Measurements from ENCODE around the gene ABCC3. TPM values are rescaled to one million over a fixed set of nuclear protein-coding genes. Genes with fewer than 3 reads are reported as not detected.

Gene ABCC3
- total RNA-seq, 1 donor from 2014 or later = 0.67 TPM

- no peak overlapping the region for H3K27ac Mint-ChIP-seq (ENCODE audit: unreplicated experiment)
- H3K9me3 Mint-ChIP-seq (ENCODE audit: unreplicated experiment) = no peaks in the 10 kb centered on the region
- no peak overlapping the region for H3K4me3 Mint-ChIP-seq (ENCODE audit: unreplicated experiment)
- H3K27me3 Mint-ChIP-seq (ENCODE audit: unreplicated experiment) = no peaks in the 10 kb centered on the region
- H3K4me1 Mint-ChIP-seq (ENCODE audit: unreplicated experiment) = peaks cover 2% of the 10 kb centered on the region
- H3K36me3 Mint-ChIP-seq (ENCODE audit: low read depth, unreplicated experiment) = peaks cover 24% of the 10 kb centered on the region
- no peak for TF ChIP-seq CTCF (IDR thresholded peaks at IDR 0.05; ENCODE audit: unreplicated experiment)
- DNase-seq (ENCODE audit: low spot score) = no peak
These were observed 102.5 kb downstream of the ABCC3 start for GRCh38 chr17:50737118-50737698.

- Mint-ChIP-seq H3K36me3 (ENCODE audit: low read depth, unreplicated experiment) (peaks cover 31% of the 10 kb centered on the region), H3K9me3 (ENCODE audit: unreplicated experiment) (no peaks in the 10 kb centered on the region), H3K4me3 (ENCODE audit: unreplicated experiment) (no peak overlapping the region), H3K27me3 (ENCODE audit: unreplicated experiment) (no peaks in the 10 kb centered on the region), H3K4me1 (ENCODE audit: unreplicated experiment) (peaks cover 2% of the 10 kb centered on the region), H3K27ac (ENCODE audit: unreplicated experiment) (no peak overlapping the region)
- no peak for DNase-seq (ENCODE audit: low spot score)
- no peak for TF ChIP-seq CTCF (IDR thresholded peaks at IDR 0.05; ENCODE audit: unreplicated experiment)
These were observed 104.4 kb downstream of the ABCC3 start for GRCh38 chr17:50739098-50739497.

Other genes with a start within 250 kb of the ABCC3 start
- 64.2 TPM for gene LRRC59, start 237.4 kb upstream of the ABCC3 start, total RNA-seq (ENCODE audit: unreplicated experiment)
- gene ACSF2, start 208.7 kb upstream of the ABCC3 start, total RNA-seq (ENCODE audit: unreplicated experiment) = 51.0 TPM
- not detected for gene CHAD, start 166.0 kb upstream of the ABCC3 start, total RNA-seq (ENCODE audit: unreplicated experiment)
- 25.9 TPM for gene RSAD1, start 156.0 kb upstream of the ABCC3 start, total RNA-seq (ENCODE audit: unreplicated experiment)
- gene MYCBPAP, start 126.4 kb upstream of the ABCC3 start, total RNA-seq (ENCODE audit: unreplicated experiment) = 0.72 TPM
- 0.49 TPM for gene EPN3, start 102.1 kb upstream of the ABCC3 start, total RNA-seq (ENCODE audit: unreplicated experiment)
- 72.5 TPM for gene SPATA20, start 87.7 kb upstream of the ABCC3 start, total RNA-seq (ENCODE audit: unreplicated experiment)
- gene CACNA1G, start 74.2 kb upstream of the ABCC3 start, total RNA-seq (ENCODE audit: unreplicated experiment) = not detected
- 37.3 TPM for gene ANKRD40, start 73.0 kb downstream of the ABCC3 start, total RNA-seq (ENCODE audit: unreplicated experiment)
- gene LUC7L3, start 84.7 kb downstream of the ABCC3 start, total RNA-seq (ENCODE audit: unreplicated experiment) = 94.1 TPM
- not detected for gene ANKRD40CL, start 132.6 kb downstream of the ABCC3 start, total RNA-seq (ENCODE audit: unreplicated experiment)
- gene WFIKKN2, start 200.7 kb downstream of the ABCC3 start, total RNA-seq (ENCODE audit: unreplicated experiment) = not detected
- gene TOB1, start 231.5 kb downstream of the ABCC3 start, total RNA-seq (ENCODE audit: unreplicated experiment) = 15.5 TPM